Putamen (tissue), 1 donor: ENCODE results near the gene SMCR8.
"Not testable (repeated sequence)": the region's sequence is repeated elsewhere in the genome, so short reads cannot be mapped to it uniquely, and the experiment has no call there.

Experiments used
- DNase-seq: peaks from one replicate; pipeline ENCODE4 v3.0.0-alpha.2; 2016; ENCODE audit warnings: low spot score

SMCR8 gene

GRCh38 chr17:18361837-18362697 is 47.0 kb downstream of the SMCR8 start:
- DNase-seq = peak; percentile 23

DNA sequence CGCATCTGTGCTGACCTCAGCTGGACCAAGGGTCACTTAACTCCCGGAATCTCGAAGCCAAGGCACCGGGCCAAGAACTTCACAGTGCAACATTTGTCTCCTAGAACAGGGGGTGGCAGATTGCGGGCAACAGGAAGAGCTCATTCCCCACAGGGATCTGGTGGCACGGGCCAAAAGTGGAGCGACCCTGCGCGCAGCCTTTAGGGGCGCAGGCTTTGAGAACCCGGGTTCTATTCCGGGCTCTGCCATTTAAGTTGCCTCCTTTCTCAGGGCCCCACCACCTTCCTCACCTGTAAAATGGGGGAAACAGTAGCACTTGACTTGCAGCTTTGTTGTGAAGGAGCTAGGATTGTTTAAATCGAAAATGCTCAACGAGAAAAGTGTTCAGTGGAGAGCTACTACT is 47.6 kb downstream of the SMCR8 start:
- DNase-seq = peak; percentile 90

- peak; percentile 94 for DNase-seq
Measured at GRCh38 chr17:18363101-18364049, 48.3 kb downstream of the SMCR8 start, which contains the start of gene SHMT1. SHMT1 (minus strand) TSS chr17:18363550; CDS start chr17:18355981, 7,569 bp downstream.

DNA sequence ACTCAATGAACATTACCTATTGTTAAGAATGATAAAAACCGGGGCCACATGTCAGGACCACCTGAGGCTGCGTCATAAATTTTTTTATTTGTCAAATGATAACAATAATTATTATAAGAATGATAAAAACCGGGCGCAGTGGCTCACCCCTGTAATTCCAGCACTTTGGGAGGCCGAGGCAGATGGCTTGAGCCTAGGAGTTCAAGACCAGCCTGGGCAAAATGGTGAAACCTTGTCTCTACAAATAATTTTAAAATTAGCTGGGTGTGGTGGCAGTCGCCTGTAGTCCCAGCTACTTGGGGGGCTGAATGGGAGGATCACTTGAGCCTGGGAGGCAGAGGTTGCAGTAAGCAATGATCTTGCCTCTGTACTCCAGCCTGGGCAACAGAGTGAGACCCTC is 49.1 kb downstream of the SMCR8 start:
- no peak for DNase-seq

DNA sequence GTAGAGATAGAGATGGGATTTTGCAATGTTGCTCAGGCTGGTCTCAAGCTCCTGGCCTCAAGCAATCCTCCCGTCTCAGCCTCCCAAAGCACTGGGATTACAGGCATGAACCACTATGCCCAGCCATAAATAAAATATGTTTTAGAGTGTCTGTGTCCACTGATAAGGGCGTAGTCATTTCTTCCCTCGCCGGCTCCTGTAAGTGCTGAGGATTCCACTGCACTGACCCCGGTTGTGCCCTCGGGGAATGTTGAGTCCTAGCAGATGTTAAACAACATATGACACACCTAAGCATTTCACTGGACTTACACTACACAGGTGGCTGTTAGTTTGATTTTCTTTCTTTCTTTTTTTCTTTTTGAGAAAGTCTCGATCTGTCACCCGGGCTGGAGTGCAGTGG is 53.9 kb downstream of the SMCR8 start:
- no peak for DNase-seq

DNA sequence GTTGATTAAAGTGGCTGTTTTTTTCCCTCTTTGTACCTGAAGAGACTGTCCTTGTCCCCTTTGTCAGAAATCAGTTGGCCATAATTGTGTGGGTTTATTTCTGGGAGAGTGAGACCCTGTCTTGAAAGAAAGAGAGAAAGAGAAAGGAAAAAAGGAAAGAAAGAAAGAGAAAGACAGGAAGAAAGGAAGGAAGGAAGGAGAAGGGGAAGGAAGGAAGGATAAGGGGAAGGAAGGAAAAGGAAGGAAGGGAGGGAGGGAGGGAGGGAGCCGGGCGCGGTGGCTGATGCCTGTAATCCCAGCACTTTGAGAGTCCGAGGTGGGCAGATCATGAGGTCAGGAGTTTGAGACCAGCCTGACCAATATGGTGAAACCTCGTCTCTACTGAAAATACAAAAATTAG is 55.7 kb downstream of the SMCR8 start:
- no peak for DNase-seq

DNA sequence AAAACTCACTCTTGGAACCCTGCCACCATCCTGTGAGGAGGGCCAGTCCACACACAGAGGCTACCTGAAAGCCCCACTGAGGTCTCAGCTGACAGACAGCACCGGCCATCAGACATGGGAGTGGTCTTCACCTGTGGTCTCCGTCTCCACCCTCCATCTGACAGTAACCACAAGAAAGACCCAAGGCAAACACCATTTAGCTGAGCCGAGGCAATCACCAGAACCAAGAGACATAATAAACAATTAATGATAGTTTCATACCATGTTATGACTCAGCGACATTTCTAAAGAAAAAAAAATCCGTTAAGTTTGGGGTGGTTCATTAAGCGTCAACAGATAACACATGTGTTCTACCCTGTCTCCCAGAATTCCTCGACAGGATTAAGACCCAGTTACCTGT is 56.4 kb downstream of the SMCR8 start:
- no peak for DNase-seq

GRCh38 chr17:18373181-18373580 is 58.1 kb downstream of the SMCR8 start:
- DNase-seq = not testable (repeated sequence)

GRCh38 chr17:18374216-18374615 is 59.1 kb downstream of the SMCR8 start:
- DNase-seq = no peak
